ENCODE data around the gene SRSF10.
A peak's percentile ranks its signal among the peaks of the same experiment; 100 is the strongest.

- peak; percentile 46; the same call in 1 of the 2 replicates for TF ChIP-seq POLR2AphosphoS5 (IDR thresholded peaks at IDR 0.05; ENCODE audit: low read depth, low read length)
- TF ChIP-seq POLR2A (IDR thresholded peaks at IDR 0.05; ENCODE audit: low read depth, low read length) = no peak; the same call in 1 of the 2 replicates
- TF ChIP-seq PAX5 (IDR thresholded peaks at IDR 0.05; ENCODE audit: insufficient read depth, low read length, severe bottlenecking) = no peak
These were observed 572 bp upstream of the SRSF10 start for GRCh38 chr1:23980728-23981070.

Measured in GM12891 (cell line).